Germinal center (tissue), 1 donor: Measurements from ENCODE around the gene MRI1.
"Not testable (repeated sequence)": the region's sequence is repeated elsewhere in the genome, so short reads cannot be mapped to it uniquely, and the experiment has no call there.

Experiments
- DNase-seq: peaks from one replicate; pipeline ENCODE4 v3.0.0; 2012; ENCODE audit warnings: mixed read lengths, low spot score

MRI1 gene

DNA sequence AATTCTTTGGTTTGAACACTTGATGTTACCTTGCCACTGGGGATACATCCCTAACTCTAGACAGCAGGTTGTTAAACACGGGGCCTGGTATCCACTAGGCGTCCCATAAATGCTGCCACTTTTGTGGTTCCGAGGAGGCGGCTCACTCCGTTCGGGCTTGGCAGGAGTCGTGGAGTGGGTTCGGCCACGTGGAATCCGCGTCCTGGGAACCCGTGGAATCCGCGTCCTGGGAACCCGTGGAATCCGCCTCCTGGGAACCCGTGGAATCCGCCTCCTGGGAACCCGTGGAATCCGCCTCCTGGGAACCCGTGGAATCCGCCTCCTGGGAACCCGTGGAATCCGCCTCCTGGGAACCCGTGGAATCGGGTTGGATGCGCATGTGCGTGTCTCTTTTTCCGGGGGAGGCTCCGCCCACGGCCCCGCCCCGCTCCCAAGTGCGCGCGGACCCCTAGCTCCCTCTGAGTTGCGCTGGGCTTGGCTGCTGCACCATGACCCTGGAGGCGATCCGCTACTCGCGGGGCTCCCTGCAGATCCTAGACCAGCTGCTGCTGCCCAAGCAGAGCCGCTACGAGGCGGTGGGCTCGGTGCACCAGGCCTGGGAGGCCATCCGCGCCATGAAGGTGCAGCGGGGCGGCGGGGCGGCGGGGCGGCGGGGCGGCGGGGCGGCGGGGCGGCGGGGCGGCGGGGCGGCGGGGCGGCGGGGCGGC lies at the start of gene MRI1:
Gene MRI1 (plus strand): TSS at position 422 of the 707 bp plus-strand sequence. CDS start 67 bp downstream, at position 489.
- DNase-seq = peak; percentile 75

DNA sequence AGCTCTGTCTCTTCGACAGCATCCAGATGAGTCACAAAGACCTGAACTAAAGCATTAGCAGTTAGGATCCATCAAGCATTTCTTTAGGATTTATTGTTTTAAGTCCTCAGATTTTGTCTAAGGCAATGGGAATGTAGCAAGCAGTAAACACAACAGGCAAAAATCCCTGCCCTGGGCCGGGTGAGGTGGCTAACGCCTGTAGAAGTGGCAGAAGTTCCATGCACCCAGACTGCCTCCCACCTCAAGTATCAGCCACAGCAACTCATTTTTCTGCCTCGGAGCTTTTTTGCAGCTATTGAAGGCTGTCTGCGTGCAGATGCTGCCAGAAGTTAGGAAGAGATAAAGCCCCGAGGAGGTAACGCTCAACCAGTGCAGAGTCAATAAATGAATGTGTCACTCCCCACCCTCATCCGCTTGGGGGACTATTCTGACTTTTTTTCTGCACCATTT lies 47.1 kb upstream of the MRI1 start:
- DNase-seq = no peak

DNA sequence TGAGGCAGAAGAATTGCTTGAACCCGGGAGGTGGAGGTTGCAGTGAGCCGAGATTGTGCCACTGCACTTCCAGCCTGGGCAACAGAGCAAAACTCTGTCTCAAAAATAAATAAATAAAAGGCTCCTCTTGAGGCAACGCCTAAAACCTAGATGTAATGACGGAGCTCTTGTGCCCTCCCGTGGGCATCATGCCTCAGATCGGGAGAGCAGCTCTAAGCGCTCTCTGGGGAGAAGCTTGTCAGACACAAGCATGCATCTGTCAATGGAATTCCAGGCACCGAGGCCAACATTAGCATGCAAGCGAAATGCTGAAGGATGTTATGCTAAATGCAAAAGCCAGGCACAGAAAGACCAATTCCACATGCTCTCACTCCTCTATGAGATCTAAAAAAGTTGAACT lies 45.6 kb upstream of the MRI1 start:
- DNase-seq = no peak

DNA sequence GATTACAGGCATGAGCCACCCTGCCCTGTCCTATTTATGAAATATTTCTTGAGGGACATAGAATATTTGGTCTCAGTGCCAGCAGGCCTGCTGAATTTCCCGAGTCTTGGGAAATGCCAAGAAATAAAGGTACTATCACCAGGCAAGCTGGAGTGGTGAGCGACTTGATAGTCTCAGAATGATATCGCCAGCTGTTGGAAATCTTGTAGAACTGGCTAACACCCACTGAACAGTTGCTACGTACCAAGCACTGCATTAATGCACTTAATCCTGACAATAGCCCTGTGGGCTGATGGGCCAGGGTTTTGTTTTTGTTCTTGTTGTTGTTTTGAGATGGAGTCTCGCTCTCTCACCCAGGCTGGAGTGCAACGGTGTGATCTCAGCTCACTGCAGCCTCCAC lies 42.2 kb upstream of the MRI1 start:
- DNase-seq = no peak

DNA sequence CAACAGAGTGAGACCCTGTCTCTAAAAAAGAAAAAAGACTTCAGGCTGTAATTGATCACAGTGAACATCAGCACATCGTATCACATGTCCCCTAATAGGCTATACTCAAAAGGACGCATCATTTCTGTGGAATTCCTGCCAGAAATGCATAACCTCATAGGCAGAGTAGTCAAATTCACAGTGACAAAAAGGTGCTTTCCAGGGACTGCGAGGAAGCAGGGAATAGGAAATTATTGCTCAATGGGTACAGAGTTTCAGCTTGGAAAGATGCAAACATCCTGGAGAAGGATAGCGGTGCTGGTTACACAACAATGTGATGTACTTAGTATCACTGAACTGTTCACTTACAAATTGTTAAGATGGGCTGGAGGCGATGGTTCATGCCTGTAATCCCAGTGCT lies 41.1 kb upstream of the MRI1 start:
- DNase-seq = no peak

DNA sequence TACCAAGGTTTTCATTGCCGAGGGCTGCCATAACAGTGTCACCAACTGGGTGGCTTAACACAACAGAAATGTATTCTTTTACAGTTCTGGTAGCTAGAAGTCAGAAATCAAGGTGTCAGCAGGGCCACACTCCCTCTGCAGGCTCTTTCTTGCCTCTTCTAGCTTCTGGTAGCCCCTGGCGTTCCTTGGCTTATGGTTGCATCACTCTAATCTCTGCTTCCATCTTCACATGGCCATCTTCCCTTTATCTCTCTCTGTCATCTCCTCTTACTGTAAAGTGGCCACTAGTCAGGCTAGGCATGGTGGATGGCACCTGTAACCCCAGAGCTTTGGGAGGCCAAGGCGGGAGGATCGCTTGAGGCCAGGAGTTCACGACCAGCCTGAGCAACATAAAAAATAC lies 38.0 kb upstream of the MRI1 start:
- DNase-seq = no peak

DNA sequence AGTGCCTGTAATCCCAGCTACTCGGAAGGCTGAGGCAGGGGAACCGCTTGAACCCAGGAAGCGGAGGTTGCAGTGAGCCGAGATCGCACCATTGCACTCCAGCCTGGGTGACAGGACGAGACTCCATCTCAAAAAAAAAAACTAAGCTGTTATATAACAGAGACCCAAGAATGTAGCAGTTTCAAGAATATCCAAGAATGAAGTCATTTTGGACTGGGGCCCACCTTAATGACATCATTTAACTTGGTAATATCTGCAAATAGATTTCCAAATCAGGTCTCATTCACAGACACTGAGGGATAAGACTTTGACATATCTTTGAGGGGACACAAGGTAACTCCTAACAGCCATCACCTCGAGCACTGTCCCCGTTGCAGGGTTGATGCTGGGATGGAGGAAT lies 36.5 kb upstream of the MRI1 start:
- no peak for DNase-seq

DNA sequence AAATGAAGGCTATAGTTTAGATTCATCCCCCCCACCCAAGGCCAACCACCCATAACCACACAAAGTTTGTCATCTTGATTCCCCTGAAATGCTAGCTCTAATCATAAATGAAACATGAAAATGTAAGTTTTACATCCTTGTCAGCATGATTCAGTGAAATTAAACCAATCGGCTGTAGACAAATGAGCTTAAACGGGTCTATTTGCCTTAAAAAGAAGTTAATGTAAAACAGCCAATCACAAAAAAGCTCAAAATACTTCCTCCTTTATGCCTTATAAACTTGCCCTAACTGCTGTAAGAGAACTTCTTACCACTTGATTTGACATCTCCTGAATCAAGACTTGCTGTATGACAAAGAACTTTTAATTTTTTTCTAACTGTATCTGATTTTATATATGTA lies 34.5 kb upstream of the MRI1 start:
- peak; percentile 46 for DNase-seq

DNA sequence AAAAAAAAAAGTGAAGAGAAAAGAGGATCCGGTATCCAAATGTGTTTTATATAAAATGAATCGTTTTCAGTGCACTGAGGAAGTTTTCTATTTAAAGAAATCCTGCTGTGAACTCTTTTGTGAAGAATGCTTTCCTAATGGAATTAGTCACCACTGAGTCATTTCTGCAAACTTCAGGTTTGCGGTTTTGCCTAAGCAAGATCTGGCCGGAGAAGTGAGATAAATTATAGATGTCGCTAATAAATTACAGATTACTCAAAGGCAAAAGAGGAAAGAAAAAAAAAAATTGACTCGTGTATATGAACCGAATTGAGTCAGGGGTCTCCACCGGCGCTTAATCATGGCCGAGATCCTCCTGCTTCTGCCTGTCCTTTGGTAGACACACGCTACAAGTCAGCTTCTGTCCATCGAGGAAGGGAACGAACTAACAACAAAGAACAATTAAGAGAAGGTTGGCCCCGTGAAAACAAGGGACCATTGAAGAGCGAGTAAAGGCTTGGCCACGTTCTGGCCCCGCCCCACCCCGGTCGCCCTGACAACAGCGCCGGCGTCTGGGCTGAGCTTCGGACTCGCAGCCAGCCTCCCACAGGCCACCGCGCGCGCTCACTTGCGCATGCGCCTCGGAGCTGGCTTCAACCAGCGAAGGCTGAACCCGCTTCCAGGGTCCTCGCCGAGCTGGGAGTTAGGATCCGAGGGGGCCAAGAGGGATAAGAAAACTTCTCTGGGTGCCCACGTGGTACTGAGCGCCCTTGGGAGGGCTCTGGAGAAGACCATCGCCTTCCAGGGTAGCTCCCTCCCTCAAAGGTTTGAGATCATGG lies 33.0 kb upstream of the MRI1 start:
- peak; percentile 98 for DNase-seq

DNA sequence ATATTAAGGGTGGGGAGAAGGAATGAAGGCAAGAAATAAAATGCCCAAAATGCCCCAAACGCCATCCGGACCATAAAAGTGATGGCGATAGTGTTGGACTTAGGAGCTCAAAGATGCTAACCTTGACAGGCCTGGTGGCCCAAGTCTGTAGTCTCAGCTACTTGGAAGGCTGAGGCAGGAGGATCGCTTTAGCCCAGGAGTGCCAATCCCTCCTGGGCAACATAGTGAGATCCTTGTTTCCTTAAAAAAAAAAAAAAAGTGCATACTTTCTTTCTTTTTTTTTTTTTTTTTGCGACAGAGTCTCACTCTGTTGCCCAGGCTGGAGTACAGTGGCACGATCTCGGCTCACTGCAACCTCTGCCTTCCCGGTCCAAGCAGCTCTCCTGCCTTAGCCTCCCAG lies 32.0 kb upstream of the MRI1 start:
- DNase-seq = no peak

DNA sequence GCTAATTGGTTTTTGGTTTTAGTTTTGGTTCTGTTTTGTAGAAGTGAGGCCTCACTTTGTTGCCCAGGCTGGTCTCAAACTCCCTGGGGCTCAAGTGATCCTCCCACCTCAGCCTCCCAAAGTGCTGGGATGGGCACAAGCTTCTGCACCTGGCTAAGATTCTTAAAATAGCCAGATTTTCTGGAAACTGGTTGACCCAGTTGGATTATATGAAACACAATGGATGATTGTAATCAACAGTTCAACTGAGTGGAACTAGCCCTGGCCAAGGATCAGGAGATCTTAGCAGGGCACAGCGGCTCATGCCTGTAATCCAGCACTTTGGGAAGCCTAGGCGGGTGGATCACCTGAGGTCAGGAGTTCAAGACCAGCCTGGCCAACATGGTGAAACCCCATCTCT lies 29.6 kb upstream of the MRI1 start:
- DNase-seq = no peak

DNA sequence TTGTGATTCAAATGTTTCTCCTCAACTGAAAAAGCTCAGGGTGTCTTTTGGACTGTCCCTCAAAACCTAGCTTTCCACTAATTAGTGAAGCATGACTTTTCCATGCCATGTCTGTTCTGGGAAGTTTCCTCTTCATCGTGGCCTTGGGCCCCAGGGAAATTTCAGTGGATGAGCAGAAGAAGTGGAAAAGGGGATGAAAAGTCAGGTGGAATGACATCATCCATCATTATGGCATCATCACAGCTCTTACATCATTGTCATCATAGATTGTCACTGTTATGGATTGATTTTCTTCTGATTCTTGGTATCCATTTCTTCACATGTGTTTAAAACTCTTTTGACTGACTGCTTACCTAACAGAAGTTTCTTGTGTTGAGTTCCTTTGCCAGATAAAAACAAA lies 26.2 kb upstream of the MRI1 start:
- DNase-seq = no peak

DNA sequence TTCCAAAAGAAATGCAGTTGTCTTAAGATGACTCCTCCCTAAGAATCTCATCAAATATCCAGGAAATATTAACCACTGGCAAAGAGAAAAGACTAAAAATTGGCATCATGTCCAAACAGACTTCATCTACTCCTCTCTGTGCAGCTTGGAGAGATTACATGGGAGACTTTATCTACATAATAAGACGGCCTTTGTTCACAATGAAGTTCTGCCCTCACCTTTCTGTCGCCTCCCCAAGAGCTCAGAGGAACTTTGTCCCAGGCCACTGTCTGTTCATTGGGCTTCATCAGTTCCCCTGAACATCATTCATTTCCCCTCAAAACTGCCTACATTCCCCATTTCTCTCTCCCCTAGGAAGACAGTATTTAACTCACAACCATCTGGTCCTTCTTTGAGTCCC lies 22.4 kb upstream of the MRI1 start:
- no peak for DNase-seq

DNA sequence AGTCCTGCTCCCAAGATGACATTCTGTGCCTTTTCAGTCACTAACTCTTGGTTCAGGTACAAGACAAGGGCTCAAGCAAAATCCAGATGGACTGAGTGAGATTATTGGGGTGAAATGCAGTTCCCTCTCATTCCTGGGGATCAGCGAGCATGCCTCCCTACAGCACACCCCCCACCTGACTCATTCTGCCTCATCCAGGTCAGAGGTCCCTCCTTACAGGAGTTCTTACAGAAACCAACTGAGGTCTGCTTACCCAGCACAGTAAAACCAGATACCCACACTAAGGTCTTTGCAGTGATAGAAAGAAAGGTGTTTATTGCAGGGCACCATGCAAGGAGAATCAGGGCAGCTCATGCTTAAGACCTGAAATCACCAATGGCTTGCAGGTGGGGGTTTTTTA lies 21.6 kb upstream of the MRI1 start:
- no peak for DNase-seq

DNA sequence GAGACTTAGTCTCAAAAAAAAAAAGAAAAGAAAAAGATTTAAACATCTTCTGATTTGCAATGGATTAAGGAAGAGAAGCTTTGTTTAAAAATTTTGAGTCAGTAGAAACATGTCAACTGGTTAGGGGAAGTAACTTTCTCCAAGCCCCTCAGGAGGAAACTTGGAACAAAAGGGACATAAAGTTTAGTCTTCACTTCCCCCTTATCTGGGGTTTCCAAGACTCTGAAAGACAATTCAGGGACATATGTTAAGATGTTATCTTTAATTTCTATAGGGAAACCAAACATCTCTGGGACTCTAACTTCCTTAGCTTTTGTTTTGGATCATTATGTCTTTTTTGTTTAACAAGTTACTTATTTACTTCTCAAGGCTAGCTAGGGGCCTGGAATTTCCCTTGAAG lies 20.1 kb upstream of the MRI1 start:
- DNase-seq = no peak

DNA sequence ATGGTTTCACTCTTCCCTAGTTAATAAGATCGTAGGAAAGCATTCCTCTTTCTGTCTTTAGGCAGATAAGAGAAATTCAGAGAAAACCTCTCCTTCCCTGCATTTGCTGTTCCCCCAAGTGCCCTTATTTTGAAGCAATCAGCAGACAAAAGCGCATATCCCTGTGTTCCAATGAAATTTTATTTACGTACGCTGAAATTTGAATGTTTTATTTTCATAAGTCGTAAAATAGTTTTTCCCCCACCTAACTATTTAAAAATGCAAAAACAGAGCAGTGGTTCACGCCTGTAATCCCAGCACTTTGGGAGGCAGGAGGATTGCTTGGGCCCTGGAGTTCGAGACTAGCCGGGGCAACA lies 17.2 kb upstream of the MRI1 start:
- no peak for DNase-seq

DNA sequence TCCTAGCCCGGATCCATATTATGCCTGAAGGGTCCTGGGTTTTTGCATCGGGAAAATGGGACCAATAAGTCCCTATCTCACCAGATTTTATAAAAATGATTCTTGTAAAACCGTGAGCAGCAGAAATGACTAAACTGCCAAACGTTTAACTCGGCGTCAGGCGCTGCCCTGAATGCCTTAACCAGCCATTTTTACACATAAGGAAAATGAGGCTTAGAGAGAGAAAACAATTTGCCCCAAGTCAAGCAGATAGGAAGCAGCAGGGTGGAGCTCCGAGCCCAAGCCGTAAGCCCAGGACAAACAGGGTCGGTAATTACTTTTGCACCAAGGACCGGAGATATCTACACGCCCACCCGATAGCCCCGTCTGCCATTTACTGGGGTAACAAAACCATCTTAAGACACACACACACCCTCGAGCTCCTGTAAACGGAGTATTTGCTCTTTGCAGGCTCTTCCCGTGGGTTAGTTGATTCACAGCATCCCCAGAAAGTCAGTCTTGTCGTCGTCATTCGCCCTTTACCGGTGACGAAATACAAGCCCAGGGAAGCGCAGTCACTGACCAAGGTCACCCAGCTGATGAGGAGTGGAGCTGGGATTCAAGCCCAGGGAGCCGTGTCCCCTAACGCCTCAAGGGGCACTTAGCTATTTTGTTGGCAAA lies 16.0 kb upstream of the MRI1 start:
- no peak for DNase-seq

DNA sequence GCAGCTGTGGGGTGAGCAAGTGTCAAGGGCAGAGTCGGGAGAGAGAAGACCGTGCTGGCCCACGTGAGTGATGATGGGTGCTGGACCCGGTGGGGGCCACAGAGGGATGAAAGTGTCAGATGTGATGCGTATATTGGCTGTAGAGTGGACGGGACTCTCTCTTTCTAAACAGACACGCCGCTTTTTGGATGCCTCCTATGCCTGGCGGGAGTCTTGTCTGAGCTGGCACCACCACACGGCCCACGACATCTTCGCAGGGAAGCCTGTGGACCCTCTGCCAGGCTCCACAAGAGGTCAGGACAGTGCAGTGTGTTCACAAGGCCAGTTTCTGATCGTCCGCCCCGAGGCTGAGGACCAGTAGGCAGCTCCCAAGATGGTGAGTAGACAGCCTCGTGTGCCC lies 12.9 kb upstream of the MRI1 start:
- no peak for DNase-seq

DNA sequence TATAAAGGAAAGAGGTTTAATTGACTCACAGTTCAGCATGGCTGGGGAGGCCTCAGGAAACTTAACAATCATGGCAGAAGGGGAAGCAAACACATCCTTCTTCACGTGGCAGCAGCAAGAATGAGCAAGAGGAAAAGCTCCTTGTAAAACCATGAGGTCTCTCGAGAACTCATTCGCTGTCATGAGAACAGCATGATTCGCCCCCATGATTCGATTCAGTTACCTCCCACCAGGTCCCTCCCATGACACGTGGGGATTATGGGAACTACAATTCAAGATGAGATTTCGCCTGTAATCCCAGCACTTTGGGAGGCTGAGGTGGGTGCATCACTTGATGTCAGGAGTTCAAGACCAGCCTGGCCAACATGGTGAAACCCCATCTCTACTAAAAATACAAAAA lies 10.7 kb upstream of the MRI1 start:
- DNase-seq = not testable (repeated sequence)

DNA sequence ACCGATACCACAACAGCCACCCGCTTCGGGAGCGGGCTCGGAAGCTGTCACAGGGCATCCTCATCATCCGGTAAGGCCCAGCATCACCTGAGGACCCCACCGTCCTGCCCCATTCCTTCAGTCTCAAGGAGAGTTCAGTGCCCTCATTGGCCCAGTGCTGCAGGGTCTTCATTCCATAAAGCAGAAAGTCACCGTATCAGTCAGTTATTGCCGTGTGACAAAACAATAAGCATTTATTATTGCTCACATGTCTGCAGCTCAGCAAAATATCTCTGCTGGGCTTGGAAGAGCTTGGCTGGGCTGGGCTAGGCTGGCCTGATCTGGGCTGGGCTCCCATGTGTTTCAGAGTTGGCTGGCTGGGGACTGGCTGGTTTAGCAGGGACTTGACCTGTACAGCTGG lies 8.1 kb upstream of the MRI1 start:
- no peak for DNase-seq

DNA sequence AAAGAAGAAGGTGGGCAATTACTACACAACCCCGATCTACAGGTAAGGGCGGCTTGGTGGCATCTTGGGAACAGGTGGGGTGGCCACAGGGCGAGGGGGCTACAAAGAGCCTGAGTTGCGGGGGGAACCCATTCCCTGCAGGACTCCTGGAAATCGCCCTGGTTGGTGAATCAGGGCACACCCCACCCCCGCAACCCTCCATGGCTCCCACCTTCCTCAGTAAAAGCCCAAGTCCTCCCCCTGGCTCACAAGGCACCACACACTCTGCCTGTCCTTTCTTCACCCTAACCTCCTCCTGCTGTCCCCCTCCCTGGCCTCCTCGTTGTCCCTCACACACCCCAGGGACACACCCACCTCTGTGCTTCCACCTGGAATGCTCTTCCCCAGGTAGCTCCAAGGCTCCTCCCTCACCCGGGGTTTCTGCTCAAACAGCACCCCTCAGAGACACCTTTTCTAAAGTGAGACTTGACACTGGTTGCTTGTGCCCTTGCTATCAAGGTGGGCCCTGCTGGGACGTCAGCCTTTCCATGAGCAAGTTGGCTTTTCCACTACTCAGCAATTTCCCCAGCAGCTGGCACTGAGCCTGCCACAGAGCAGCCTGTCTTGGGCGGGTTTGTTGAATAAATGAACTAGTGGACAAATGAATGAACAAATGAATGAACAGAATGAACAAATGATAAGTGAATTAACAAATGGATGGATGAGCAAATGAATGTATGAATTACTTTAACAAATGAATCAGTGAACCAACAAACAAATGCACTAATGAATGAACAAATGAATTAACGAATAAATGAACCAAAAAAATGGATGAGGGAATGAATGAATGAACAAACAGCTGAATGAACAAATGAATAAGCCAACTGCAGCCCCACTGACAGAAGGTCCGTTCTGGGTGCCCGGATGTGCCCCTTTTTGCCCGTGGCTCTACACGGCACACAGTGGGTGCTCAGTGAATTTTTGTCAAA lies 6.2 kb upstream of the MRI1 start:
- DNase-seq = no peak

DNA sequence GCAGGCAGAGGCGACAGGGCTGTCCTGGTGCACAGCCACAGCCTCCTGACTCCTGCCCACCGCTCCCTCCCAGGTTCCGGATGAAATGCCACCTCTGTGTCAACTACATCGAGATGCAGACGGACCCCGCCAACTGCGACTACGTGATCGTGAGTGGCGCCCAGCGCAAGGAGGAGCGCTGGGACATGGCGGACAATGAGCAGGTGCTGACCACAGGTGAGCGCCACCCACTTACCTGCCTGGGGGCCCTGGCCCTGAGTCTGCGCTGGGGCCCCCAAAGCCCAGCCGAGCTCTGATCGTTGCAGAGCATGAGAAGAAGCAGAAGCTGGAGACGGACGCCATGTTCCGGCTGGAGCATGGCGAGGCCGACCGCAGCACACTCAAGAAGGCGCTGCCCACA lies 5.5 kb upstream of the MRI1 start:
- DNase-seq = no peak
